GM13977 (cell line): ENCODE results near the gene KCNQ1.
A peak's percentile ranks its signal among the peaks of the same experiment; 100 is the strongest.

Experiments used
- DNase-seq: peaks from one replicate; pipeline ENCODE4 v3.0.0; 2012; ENCODE audit warnings: low spot score
- CTCF ChIP-seq: IDR thresholded peaks from 2 replicates; pipeline ENCODE4 v1.5.1; 2012; ENCODE audit warnings: mild to moderate bottlenecking, control low read depth; ENCODE audit not compliant: insufficient read depth; ENCODE audit errors: extremely low read depth, missing control alignments
- in situ Hi-C: fragments of 300-500 bp; cut with MboI; formaldehyde crosslinking; loops from one replicate; pipeline ENCODE4 v1.12.0; 2022; ENCODE audit warnings: low sequenced_read_pairs, low pct_unique_long_range_greater_than_20kb, mixed read lengths, inconsistent platforms; ENCODE audit not compliant: unreplicated experiment

KCNQ1 gene

GRCh38 chr11:2887515-2888195 is 442.8 kb downstream of the KCNQ1 start:
- DNase-seq, result no peak
- TF ChIP-seq CTCF, result no peak
- in situ Hi-C loops, result no loop called here

GRCh38 chr11:2888266-2888968 is 443.6 kb downstream of the KCNQ1 start:
- TF ChIP-seq CTCF, result peak; percentile 99
- in situ Hi-C loops, result no loop called here
- peak; percentile 87 for DNase-seq

GRCh38 chr11:2889362-2890273 is 444.8 kb downstream of the KCNQ1 start:
- in situ Hi-C loops, result loop anchor here (10.0 kb wide), 2 partner anchors 355 to 465 kb away; no protein-coding TSS in a partner anchor
- TF ChIP-seq CTCF, result no peak
- DNase-seq, result no peak

- DNase-seq, result no peak
- in situ Hi-C loops, result loop anchor here (10.0 kb wide), 2 partner anchors 356 to 466 kb away; no protein-coding TSS in a partner anchor
- TF ChIP-seq CTCF, result no peak
Observed at GRCh38 chr11:2890466-2891294, 445.9 kb downstream of the KCNQ1 start.

GRCh38 chr11:2891326-2892214 is 446.8 kb downstream of the KCNQ1 start:
- TF ChIP-seq CTCF, result no peak
- DNase-seq, result no peak
- in situ Hi-C loops, result loop anchor here (10.0 kb wide), 2 partner anchors 357 to 467 kb away; no protein-coding TSS in a partner anchor
